NCI-H2196 treated with DMSO at 0.1 percent for 48 hours (cell line): Measurements from ENCODE around the gene JADE2.
"Not testable (repeated sequence)": the region's sequence is repeated elsewhere in the genome, so short reads cannot be mapped to it uniquely, and the experiment has no call there.

Experiments used
- DNase-seq: peaks from one replicate; lab custom pipeline; 2025; ENCODE audit not compliant: unreplicated experiment; lab: John Stamatoyannopoulos, UW

Gene JADE2

DNA sequence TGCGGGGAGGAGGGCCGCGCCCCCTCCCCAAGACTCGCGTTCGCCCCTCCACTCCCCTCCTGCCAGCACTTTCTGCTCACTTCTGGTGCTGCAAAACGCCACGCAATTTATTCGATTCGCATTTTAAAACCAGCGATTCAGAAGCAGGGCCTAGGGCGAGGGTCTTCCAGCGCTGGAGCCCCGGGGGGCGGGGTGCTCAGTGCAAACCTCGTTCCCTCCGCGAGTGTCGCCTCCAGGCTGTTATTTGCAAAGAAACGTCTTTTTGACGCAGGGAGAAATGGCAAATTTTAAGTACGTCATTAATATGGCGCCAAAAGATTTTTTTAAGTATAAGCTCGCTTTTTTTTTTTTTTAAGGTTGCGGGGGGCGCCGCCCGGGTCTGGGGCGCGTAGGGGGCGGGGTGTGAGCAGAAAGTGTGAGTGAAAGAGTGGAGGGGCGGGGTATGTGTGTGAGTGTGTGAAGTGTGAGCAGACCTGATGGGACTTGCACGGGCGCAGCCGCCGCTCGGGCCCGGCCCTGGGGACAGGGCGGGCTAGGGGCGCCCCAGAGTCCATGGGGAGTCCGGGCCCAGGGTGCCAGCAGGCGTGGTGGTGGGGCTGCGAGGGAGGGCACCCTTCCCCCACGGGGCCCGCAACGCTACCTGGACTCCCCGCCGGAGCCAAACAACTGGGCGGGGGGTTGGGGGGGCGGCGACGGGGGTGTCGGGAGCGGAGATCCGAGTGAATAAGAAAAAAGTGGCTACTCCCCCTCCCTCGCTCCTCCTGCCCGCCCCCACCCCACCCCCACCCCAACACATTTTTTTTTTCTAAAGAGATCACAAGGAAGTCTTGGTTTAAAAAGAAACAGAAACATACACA, at the start of gene JADE2:
TSS of gene JADE2 (plus strand) at position 845 of the 857 bp plus-strand sequence. CDS start 10,188 bp downstream, outside the sequence.
- peak; percentile 71 for DNase-seq

DNA sequence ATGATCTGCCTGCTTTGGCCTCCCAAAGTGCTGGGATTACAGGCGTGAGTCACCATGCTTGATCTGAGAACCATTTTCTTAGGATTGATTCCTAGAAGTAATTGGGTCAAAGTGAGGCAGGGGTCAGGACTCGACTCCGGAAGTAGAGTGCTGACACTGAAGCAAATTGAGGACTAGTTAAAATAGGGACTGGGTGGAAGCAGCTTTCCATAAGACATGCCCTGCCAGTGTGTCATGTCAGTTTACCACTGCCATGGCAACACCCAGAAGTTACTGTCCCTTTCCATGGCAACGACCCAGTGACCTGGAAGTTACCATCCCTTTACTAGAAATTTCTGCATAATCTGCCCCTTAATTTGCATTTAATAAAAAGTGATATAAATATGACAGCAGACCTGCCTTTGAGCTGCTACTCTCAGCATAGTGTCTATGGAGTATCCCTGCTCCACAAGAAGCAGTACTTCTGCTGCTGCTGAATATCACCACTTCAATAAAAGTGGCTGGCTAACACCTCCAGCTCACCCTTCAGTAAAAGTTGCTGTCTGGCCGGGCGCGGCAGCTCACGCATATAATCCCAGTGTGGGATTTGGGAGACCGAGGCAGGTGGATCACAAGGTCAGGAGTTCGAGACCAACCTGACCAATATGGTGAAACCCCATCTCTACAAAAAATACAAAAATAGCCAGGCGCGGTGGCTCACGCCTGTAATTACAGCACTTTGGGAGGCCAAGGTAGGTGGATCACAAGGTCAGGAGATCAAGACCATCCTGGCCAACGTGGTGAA, 47.8 kb upstream of the JADE2 start:
- DNase-seq: no peak

DNA sequence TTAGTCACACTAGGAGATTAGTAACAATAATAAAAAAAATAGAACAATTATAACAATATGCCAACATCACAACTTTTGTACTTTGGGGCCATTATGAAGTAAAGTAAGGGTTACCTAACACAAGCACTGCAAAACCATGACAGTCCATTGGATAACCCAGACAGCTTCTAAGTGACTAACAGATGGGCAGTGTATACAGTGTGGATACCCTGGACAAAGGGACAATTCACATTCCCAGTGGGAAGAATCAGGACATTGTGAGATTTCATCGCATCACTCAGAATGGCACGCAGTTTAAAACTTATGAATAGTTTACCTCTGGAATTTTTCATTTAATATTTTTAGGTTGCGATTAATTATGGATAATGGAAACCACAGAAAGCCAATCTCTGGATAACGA, 45.6 kb upstream of the JADE2 start:
- DNase-seq: no peak

DNA sequence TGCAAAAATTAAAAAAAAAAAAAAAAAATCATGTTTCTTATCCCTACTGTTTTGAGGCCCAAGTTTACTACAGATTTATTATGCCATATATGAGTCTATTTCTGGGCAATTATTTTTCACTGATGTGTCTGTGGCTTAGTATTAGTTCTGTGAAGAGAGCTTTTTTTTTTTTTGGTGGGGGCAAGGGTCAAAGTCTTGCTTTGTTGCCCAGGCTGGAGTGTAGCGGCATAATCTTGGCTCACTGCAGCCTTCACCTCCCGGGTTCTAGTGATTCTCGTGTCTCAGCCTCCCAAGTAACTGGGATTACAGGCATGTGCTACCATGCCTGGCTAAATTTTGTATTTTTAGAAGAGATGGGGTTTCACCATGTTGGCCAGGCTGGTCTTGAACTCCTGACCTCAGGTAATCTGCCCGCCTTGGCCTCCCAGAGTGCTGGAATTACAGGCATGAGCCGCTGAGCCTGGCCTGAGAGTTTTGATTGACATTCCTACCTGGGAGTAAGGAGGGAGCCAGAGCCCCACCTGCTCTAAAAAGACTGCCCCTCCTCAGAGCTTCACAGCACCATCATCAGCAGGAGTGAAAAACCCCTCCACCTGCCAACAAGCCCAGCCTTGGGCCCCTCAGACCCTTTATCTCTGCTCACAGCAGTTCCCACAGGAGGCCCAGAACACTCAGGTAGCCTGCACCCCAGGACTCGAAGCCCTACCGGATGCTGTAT, 36.1 kb upstream of the JADE2 start:
- DNase-seq: no peak

DNA sequence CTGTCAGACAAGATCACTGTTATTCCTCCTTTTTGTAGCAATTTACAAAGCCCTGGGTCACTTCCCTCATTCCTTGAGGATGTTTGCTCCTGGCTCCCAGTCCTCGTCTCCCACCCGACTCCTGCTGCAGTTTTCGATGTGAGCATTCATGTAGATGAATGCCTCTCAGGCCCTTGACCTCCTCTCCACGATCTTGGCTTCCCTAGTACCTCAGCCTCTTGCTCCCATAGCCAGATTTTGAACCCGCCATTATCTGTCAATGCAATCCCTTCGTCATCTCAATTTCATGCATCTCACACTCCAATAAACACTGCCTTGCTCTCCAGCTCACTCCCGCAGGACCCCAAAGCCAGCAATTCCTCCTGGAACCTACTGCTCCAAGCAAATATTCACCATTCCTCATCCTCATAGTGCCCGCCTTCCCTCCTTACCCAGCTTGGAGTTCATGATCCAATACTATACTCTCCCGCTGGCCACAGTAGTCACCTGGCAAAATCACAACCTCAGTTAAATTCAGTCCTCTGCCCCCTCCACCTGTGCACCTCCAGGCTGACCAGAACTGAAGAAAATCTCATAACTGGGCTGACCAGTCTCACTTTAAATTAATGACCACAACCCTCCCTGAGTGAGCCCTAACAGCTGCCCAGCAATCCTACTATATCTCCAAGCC, 35.1 kb upstream of the JADE2 start:
- no peak for DNase-seq

DNA sequence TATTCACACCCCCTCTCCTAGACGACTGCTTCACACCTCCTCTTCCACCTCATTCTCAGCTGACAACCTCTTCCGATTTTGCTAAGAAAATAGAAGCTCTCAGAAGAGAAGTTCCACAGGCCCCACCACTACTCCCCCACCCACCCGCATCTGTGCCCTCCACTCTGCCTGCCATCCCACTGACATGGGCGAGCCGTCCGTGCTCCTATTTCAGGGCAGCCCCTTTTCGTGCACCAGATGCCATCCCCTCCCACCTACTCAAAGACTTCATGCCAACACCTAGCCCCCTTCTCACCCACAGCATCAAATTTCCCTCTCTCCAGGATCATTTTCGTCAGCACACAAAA, 34.6 kb upstream of the JADE2 start:
- DNase-seq: no peak

DNA sequence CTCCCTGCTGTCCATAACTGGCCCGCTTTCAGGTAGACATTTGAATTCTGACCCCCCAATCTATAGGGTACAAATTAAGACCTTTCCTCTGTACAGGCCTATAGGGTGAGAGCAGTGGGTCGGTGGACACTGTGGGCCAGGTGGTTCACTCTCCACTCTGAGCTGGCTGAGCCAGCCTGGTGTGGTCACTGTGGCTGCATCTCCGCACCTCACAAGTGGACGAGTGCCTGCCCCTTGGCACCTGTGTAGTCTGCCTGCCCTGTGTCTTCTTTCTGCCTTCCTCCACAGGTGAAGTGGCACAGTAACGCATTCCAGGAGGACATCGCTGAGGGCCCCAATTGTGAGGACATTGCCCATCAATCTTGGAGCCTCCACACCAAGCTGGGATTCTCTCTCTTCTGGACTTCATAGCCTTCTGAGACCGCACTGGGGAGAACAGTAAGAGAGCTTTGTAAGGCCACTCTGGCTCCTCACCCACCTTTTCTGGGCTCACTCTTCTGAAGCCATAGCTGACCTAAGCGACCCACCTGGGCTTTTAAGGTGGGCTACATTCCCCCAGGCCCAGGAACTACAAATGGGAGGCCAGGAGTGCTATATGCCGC, 33.5 kb upstream of the JADE2 start:
- no peak for DNase-seq

DNA sequence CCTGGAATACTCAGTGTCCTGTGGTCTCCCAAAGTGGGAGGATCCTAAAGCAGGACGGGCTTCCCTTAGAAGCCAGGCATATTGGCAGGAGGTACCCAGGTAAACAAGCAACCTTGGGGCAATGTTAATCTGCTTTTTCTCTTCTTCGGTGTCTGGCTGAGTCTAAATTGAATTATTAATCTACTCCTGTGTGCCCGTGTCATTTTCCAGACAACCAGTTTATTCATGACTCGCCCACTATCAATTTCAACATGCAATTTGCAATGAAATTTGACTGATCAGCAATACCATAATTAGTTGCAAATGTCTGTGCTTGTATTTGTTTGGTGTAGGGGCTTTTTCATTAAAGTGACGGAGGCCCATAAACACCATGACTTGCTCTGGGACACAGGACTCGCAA, 32.9 kb upstream of the JADE2 start:
- DNase-seq: no peak

DNA sequence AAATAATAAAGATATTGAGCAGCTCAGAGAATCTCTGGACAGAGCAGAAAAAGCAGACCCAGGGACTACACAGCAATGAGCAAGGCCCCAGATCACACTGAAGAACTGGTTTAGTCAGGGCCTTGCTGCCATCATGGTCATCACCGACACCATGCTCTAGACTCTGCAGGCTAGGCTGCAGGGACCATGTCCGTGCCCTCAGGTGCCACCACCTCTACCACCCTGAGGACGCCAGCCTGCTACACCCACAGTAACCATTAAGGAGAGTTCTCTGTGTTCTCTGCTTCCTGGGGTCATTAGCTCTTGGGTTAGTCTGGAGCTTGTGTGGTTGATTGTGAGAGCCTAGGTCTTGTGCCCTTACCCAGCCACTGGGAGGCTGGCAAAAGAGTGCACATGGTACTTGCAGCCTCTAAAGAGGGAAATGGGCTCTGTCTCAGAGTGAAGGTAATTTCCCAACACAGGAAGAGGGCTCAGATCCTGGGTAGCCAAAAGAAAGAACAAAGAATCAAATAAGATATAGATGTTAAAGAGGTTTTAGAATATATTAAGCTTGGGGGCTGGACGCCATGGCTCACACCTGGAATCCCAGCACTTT, 31.9 kb upstream of the JADE2 start:
- DNase-seq: no peak

DNA sequence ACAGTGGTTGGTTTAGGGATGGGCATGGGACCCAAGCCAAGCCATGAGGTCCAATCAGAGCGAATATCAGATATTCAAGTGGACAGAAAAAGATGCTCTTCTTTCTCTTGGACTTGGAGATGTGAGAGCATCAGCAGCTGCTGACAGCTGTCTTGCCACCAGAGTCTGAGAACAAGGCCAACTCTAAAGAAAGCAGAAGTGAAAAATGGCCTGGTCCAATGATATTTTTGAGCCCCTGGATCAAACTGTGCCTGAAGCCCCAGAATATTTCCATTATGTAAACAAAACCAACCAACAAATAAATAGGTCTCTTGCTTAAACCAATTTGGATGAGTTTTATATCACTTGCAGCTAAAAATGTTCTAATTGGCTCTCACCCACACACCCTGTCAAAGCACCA, 30.7 kb upstream of the JADE2 start:
- no peak for DNase-seq

DNA sequence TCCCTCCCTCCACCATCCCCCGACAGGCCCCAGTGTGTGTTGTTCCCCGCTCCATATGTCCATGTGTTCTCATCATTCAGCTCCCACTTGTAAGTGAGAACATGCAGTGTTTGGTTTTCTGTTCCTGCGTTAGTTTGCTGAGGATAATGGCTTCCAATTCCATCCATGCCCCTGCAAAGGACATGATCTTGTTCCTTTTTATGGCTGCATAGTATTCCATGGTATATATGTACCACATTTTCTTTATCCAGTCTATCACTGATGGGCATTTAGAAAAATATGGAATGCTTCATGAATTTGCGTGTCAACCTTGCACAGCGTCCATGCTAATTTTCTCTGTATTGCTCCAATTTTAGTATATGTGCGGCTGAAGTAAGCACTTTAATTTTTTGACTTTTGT, 25.6 kb upstream of the JADE2 start:
- not testable (repeated sequence) for DNase-seq

DNA sequence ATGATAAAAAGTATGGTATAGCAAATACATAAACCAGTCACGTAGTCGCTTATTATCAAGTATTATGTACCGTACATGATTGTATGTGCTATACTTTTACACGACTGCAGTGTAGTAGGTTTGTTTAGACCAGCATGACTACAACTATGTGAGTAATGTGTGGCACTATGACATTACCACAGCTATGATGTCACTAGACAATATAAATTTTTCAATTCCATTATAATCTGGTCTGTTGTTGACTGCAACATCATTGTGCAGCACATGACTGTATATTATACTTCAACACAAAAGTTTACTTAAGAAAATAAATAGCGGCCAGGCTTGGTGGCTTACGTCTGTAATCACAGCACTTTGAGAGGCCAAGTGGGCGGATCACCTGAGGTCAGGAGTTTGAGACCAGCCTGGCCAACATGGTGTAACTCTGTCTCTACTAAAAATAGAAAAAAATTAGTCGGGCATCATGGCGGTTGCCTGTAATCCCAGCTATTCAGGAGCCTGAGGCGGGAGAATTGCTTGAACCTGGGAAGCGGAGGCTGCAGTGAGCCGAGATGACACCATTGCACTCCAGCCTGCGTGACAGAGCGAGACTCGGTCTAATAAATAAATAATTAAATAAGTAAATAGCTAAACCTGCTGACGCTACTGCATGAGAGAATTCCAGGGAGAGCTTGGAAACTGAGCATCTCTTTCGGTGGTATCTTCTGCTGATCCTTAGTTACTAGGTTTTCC, 24.6 kb upstream of the JADE2 start:
- no peak for DNase-seq

DNA sequence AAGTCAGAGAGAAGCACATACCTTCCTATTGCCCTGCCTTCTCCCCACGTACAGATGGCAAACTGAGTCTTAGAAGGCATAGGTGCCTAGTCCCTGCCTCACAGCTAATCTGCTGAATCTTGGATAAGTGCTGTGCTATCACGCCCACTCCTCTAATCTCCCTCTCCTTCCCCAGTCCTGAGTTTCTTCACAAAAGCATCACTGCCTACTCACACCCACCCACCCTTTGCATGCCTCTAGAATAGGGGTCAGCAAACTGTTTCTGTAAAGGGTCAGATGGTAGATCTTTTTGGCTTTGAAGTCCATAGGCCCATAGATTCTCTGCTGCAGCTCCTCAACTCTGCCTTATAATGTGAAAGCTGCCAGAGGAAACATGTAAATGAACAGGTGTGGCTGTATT, 23.2 kb upstream of the JADE2 start:
- DNase-seq: no peak

DNA sequence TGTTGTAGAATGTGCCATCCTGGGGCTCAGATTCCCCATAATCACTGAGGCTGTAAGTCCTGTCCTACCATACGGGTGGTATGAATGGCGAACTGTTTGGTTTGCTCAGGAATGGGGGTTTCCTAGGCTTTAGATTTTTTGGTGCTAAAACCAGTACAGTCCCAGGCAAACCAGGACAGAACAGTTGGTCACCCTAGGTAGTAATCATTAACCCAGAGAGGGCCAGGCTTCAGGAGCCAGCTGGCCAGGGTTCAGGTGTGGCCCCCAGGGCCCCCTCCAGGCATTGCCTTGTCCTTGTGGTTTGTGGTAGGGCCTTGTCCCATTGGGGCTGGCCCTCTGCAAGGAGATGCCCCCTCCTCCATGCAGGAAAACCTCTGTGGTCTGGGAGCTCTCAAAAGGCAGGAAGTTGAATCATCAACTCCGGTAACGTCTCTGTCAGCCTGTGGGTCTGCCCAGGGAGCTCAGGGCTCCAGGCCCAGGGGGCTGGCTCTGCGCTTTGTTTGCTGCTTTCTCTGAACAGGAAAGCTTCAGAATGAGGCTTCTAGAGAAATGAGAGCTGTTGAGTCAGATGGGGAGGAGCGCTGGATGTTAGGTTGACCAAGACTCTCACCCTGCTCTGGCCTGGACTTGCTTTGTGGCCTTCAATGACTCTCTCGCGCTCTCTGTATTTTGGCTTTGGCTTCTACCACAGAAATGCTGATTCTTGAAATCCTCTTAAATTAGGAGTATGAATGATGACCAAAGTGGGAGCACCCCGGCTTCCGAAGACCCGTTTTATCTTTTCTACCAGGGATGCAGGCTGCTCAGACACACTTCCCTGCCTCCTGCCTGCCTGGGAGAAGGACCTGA, 22.2 kb upstream of the JADE2 start:
- peak; percentile 56 for DNase-seq

DNA sequence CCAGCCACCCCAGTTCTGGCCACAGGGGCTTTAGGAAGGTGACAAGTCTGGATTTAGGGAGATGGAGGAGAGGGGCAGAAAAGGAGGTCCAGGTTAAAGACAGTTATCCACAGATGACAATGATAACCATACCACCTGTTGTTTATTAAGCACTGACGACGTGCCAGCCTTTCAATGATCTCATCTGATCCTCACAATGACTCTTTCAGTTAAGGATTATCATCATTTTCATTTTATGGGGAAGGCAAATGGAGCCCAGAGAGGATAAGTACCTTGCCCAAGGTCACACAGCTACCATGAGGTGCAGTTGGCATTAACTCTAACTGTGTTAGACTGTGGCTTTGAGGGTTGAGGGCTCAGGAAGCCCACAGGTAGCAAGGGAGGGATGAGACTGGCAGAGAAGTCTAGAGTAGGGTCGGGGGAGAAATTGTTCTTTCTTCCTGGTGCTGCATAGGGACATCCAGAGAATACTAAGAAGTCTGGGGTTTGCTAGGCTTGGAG, 21.5 kb upstream of the JADE2 start:
- DNase-seq: no peak

DNA sequence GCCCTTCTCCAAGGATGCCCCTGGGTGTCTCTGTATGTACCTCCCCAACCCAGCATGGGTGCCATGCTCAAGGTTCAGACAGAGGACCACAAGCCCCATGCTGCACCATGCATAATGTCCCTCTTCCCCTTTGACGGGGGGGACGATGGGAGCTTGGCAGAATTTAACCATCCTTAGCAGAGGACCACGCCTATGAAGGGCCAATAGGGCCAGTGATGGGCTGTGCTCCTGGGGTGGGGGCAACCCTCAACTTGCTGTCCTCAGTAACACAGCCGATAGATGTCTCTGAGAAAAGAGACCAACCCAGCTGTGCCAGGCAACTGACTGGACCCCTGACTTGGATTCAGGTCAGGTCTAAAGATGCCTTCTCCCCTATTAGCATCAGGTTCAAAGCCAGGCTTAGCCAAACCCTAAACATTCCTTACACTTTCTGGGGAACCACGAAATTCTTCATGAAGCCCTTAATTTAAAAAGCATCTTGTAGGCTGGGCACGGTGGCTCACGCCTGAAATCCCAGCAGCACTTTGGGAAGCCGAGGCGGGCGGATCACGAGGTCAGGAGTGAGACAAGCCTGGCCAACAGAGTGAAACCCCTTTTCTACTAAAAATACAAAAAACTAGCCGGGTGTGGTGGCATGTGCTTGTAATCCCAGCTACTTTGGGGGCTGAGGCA, 20.7 kb upstream of the JADE2 start:
- no peak for DNase-seq

DNA sequence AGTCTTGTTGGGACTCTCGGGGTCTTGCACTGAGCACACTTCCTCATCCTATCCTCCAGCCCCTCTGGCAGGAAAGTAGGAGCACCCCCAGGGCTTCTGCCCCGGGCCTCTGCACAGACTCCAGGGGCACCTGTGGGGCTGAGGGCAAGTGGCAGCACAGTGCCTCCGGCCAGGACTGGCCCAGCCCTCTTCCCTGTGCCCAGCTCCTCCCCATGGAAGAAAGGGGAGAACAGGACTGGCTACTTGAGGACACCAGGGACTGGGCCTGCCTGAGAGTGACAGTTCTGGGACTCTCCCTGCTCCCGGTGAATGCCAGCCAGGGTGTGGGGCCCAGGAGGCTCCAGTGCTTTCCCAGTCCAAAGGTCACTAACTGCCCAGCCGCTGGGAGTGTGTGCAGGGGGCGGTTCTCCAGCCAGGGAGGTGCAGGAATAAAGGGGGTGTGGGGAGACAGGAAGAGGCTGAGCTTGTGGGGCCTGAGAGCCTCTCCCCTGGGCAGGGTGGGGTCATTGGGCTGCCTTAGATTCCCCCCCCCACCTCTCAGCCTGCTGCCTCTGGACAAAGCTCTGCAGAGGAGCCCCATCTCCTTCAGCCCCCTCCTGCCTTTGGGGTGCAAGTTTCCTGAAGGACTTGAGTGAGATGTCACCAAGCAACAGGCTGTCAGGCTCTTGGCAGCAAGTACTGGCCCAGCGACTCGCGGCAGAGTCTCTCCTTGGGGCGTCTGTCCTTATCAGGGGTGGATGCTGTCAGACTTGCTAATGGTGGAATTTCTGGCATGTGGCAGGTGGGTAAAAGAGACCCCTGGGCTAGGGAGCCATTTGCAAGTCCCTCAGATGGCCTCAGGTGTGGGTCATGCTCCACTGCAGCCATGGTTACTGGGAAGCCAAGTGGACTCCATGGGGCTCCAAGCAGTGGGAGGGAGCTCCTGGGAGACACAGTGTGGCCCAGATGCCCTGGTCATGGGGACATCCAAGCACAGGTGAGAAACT, 19.1 kb upstream of the JADE2 start:
- peak; percentile 75 for DNase-seq
